SK-N-SH treated with all-trans-retinoic acid at 6 μM for 48 hours (cell line): ENCODE results near the gene FLT1.

Experiments used
- ESRRG ChIP-seq: fragments of 250-450 bp; sonication (Bioruptor Pico); IDR thresholded peaks from 2 replicates; pipeline ENCODE4 v1.6.1; 2021; ENCODE audit warnings: mild to moderate bottlenecking
- TF ChIP-seq, protein P1 (sequence below): fragments of 250-450 bp; sonication (Bioruptor Pico); IDR thresholded peaks from 2 replicates; pipeline ENCODE4 v1.8.0; 2020; ENCODE audit warnings: mild to moderate bottlenecking, moderate library complexity, borderline replicate concordance

GRCh38 chr13:28349907-28350654 is 144.8 kb downstream of the FLT1 start:
- TF ChIP-seq ESRRG (CRISPR knock-in tag): no peak
- TF ChIP-seq, protein P1, sequence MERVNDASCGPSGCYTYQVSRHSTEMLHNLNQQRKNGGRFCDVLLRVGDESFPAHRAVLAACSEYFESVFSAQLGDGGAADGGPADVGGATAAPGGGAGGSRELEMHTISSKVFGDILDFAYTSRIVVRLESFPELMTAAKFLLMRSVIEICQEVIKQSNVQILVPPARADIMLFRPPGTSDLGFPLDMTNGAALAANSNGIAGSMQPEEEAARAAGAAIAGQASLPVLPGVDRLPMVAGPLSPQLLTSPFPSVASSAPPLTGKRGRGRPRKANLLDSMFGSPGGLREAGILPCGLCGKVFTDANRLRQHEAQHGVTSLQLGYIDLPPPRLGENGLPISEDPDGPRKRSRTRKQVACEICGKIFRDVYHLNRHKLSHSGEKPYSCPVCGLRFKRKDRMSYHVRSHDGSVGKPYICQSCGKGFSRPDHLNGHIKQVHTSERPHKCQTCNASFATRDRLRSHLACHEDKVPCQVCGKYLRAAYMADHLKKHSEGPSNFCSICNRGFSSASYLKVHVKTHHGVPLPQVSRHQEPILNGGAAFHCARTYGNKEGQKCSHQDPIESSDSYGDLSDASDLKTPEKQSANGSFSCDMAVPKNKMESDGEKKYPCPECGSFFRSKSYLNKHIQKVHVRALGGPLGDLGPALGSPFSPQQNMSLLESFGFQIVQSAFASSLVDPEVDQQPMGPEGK (CRISPR knock-in tag): no peak
